Left lung (tissue), 10 donors: ENCODE results near the gene WDR27. TPM values are rescaled to one million over a fixed set of nuclear protein-coding genes. Genes with fewer than 3 reads are reported as not detected.

Experiments used
- ATAC-seq: fragments of 200-7000 bp; cut with Tn5 transposase; one replicate; pipeline ENCODE4 v1.9.1; 2020; ENCODE audit warnings: moderate library complexity
- DNase-seq, 4 donors: peaks; one replicate each; pipeline ENCODE4 v3.0.0-alpha.2; 2013 to 2020
- H3K27ac ChIP-seq, 2 donors: fragments of 200-600 bp; sonication (generic) in 1 of 2; one replicate each; pipeline versions ENCODE4 v1.5.0 to v1.8.0; 2020 to 2021
- H3K27me3 ChIP-seq, 2 donors: fragments of 200-600 bp; sonication (generic) in 1 of 2; one replicate each; pipeline versions ENCODE4 v1.5.0 to v1.8.0; 2020 to 2021
- H3K36me3 ChIP-seq, 2 donors: fragments of 200-600 bp; sonication (generic) in 1 of 2; one replicate each; pipeline versions ENCODE4 v1.5.0 to v1.8.0; 2020 to 2021
- H3K4me1 ChIP-seq, 2 donors: fragments of 200-600 bp; one replicate each; pipeline ENCODE4 v1.8.0; 2021
- H3K4me3 ChIP-seq, 2 donors: fragments of 200-600 bp; sonication (generic) in 1 of 2; one replicate each; pipeline versions ENCODE4 v1.5.0 to v1.8.0; 2020 to 2021; ENCODE audit warnings: mild to moderate bottlenecking in 1 of 2
- H3K9me3 ChIP-seq, 2 donors: fragments of 200-600 bp; sonication (generic) in 1 of 2; one replicate each; pipeline versions ENCODE4 v1.5.0 to v1.8.0; 2020 to 2021
- CTCF ChIP-seq, 2 donors: fragments of 200-600 bp; sonication (generic) in 1 of 2; IDR thresholded peaks; one replicate each; pipeline versions ENCODE4 v1.5.0 to v1.8.0; 2021; ENCODE audit warnings: antibody characterized with exemption in 2 of 2
- intact Hi-C, 2 donors: fragments of 100-400 bp; cut with DNase I; formaldehyde crosslinking; loops; one replicate each; pipeline versions ENCODE4 v1.11.2 to v1.14.2; 2022
- polyA plus RNA-seq, 6 donors: library from polyadenylated mRNA; unstranded; fragments of 120-200 nt; gene quantifications; one replicate each; pipeline ENCODE4 v1.2.1, GENCODE V29; 2013; ENCODE audit not compliant: insufficient read length in 6 of 6
- total RNA-seq, 2 donors: library from RNA; stranded (reverse); fragmentation: NEBNext Ultra II Directional; extraction: Animal tissue kit (Norgen Biotek cat#: 25700); gene quantifications; one replicate each; pipeline ENCODE4 v1.2.1, GENCODE V29; 2021
- donor health status: DM: no; HTN: yes; CAD: no.
- donor health status: DM: no; HTN: no; CAD: no.

The WDR27 gene
- total and polyA plus RNA-seq, 8 donors: 31.3 to 104 (median 86.3) TPM

GRCh38 chr6:169534039-169534421, 167.8 kb downstream of the WDR27 start:
- TF ChIP-seq CTCF (IDR thresholded peaks at IDR 0.05): no peak
- no peak overlapping the region for H3K4me3 ChIP-seq
- no peak overlapping the region for H3K27ac ChIP-seq
- peaks cover 0 to 33% of the 10 kb centered on the region in 2 donors for H3K9me3 ChIP-seq
- no peak for DNase-seq
- H3K27me3 ChIP-seq: no peaks in the 10 kb centered on the region
- ATAC-seq: no peak
- no peaks in the 10 kb centered on the region for H3K36me3 ChIP-seq
- H3K4me1 ChIP-seq: peaks cover 0 to 13% of the 10 kb centered on the region in 2 donors
- intact Hi-C loops: no loop called here

- ATAC-seq: no peak
Measured at GRCh38 chr6:169533301-169534038, 168.4 kb downstream of the WDR27 start.

GRCh38 chr6:169530752-169531123, 171.1 kb downstream of the WDR27 start:
- H3K27me3 ChIP-seq: no peaks in the 10 kb centered on the region
- no peak overlapping the region for H3K4me3 ChIP-seq
- peaks cover 0 to 21% of the 10 kb centered on the region in 2 donors for H3K9me3 ChIP-seq
- peak overlapping the region in 1 of 2 donors; percentile 62 for H3K27ac ChIP-seq
- TF ChIP-seq CTCF (IDR thresholded peaks at IDR 0.05): no peak
- no peak for ATAC-seq
- DNase-seq: no peak
- peaks cover 0 to 13% of the 10 kb centered on the region in 2 donors for H3K4me1 ChIP-seq
- no peaks in the 10 kb centered on the region for H3K36me3 ChIP-seq
- intact Hi-C loops: no loop called here

More at GRCh38 chr6:169533301-169534038, 168.4 kb downstream of the WDR27 start:
- DNase-seq: no peak
- Histone ChIP-seq H3K4me1 (peaks cover 0 to 13% of the 10 kb centered on the region in 2 donors), H3K27me3 (no peaks in the 10 kb centered on the region), H3K27ac (no peak overlapping the region), H3K36me3 (no peaks in the 10 kb centered on the region), H3K4me3 (no peak overlapping the region), H3K9me3 (peaks cover 0 to 33% of the 10 kb centered on the region in 2 donors)
- TF ChIP-seq CTCF (IDR thresholded peaks at IDR 0.05): no peak
- intact Hi-C loops: no loop called here

- peak overlapping the region in 1 of 2 donors; percentile 62 for H3K27ac ChIP-seq
- TF ChIP-seq CTCF (IDR thresholded peaks at IDR 0.05): no peak
- H3K36me3 ChIP-seq: no peaks in the 10 kb centered on the region
- H3K27me3 ChIP-seq: no peaks in the 10 kb centered on the region
- DNase-seq (peak; percentile 47 to 88 (median 66)), ATAC-seq (peak; percentile 95)
- peaks cover 0 to 13% of the 10 kb centered on the region in 2 donors for H3K4me1 ChIP-seq
- intact Hi-C loops: no loop called here
- no peak overlapping the region for H3K4me3 ChIP-seq
- peaks cover 0 to 15% of the 10 kb centered on the region in 2 donors for H3K9me3 ChIP-seq
Measured at GRCh38 chr6:169529931-169530751, 171.7 kb downstream of the WDR27 start.

GRCh38 chr6:169528755-169529154, 173.1 kb downstream of the WDR27 start:
- no peaks in the 10 kb centered on the region for H3K36me3 ChIP-seq
- TF ChIP-seq CTCF (IDR thresholded peaks at IDR 0.05): no peak
- H3K27ac ChIP-seq: peak overlapping the region in 1 of 2 donors; percentile 40
- no peak for DNase-seq
- H3K4me3 ChIP-seq: no peak overlapping the region
- intact Hi-C loops: no loop called here
- H3K9me3 ChIP-seq: peaks cover 0 to 5% of the 10 kb centered on the region in 2 donors
- ATAC-seq: no peak
- no peaks in the 10 kb centered on the region for H3K27me3 ChIP-seq
- peaks cover 0 to 13% of the 10 kb centered on the region in 2 donors for H3K4me1 ChIP-seq
